NCI-H128 (cell line): ENCODE data around the gene RAD51C.
"Not testable (repeated sequence)": the region's sequence is repeated elsewhere in the genome, so short reads cannot be mapped to it uniquely, and the experiment has no call there.

ENCODE experiments used
- DNase-seq: peaks from one replicate; lab custom pipeline; 2025; ENCODE audit not compliant: unreplicated experiment; lab: John Stamatoyannopoulos, UW

The RAD51C gene

GRCh38 chr17:58680038-58680369, 12.4 kb upstream of the RAD51C start:
- no peak for DNase-seq

GRCh38 chr17:58684003-58684402, 8.4 kb upstream of the RAD51C start:
- no peak for DNase-seq

- not testable (repeated sequence) for DNase-seq
Observed at GRCh38 chr17:58684462-58684861, 7.9 kb upstream of the RAD51C start.

- no peak for DNase-seq
Observed at GRCh38 chr17:58686980-58687379, 5.4 kb upstream of the RAD51C start.

- DNase-seq, result no peak
Observed at GRCh38 chr17:58688521-58688920, 3.9 kb upstream of the RAD51C start.

GRCh38 chr17:58690033-58690432, 2.4 kb upstream of the RAD51C start:
- DNase-seq, result not testable (repeated sequence)

- DNase-seq, result no peak
Observed at GRCh38 chr17:58691701-58692238, 632 bp upstream of the RAD51C start, which contains the start of gene TEX14. Gene TEX14 (minus strand): TSS chr17:58692045. CDS start chr17:58652001, 40,044 bp downstream.

GRCh38 chr17:58693208-58693607, 806 bp downstream of the RAD51C start:
- DNase-seq, result no peak

- no peak for DNase-seq
Observed at GRCh38 chr17:58693751-58694150, 1.3 kb downstream of the RAD51C start.

- DNase-seq, result no peak
Observed at GRCh38 chr17:58694302-58694701, 1.9 kb downstream of the RAD51C start.

- DNase-seq, result no peak
Observed at GRCh38 chr17:58694826-58695225, 2.4 kb downstream of the RAD51C start.

GRCh38 chr17:58699771-58700170, 7.4 kb downstream of the RAD51C start:
- DNase-seq, result no peak

GRCh38 chr17:58702045-58702476, 9.7 kb downstream of the RAD51C start:
- no peak for DNase-seq

- no peak for DNase-seq
Observed at GRCh38 chr17:58702708-58703107, 10.3 kb downstream of the RAD51C start.

GRCh38 chr17:58703137-58703915, 10.9 kb downstream of the RAD51C start:
- no peak for DNase-seq

GRCh38 chr17:58703916-58704286, 11.5 kb downstream of the RAD51C start:
- DNase-seq, result no peak

- no peak for DNase-seq
Observed at GRCh38 chr17:58706351-58707140, 14.1 kb downstream of the RAD51C start.

GRCh38 chr17:58710948-58711552, 18.6 kb downstream of the RAD51C start:
- peak; percentile 9 for DNase-seq

GRCh38 chr17:58722274-58722673, 29.9 kb downstream of the RAD51C start:
- DNase-seq, result no peak

- DNase-seq, result no peak
Observed at GRCh38 chr17:58722696-58723095, 30.3 kb downstream of the RAD51C start.

- no peak for DNase-seq
Observed at GRCh38 chr17:58728798-58729197, 36.4 kb downstream of the RAD51C start.

- DNase-seq, result no peak
Observed at GRCh38 chr17:58730937-58731336, 38.5 kb downstream of the RAD51C start.
